ENCODE data around the gene GPR39.

DNA sequence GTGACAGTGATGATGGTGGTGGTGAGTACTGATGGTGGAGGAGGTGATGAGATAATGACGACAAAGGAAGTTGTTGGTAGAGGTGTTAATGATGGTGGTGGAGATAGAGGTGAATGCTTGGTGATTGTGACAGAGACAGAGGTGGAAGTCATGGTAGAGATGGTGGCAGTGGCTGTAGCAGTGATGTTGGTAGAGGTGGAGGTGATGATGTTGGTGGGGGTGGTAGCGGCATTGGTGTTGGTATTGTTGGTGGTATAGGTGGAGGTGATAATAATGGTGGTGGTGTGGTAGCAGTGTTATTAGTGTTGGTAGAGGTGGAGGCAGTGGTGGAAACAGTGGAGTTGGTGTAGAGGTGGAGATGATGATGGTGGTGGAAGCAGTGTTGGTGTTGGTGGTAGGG lies 217.0 kb downstream of the GPR39 start:
- TF ChIP-seq, protein P1, sequence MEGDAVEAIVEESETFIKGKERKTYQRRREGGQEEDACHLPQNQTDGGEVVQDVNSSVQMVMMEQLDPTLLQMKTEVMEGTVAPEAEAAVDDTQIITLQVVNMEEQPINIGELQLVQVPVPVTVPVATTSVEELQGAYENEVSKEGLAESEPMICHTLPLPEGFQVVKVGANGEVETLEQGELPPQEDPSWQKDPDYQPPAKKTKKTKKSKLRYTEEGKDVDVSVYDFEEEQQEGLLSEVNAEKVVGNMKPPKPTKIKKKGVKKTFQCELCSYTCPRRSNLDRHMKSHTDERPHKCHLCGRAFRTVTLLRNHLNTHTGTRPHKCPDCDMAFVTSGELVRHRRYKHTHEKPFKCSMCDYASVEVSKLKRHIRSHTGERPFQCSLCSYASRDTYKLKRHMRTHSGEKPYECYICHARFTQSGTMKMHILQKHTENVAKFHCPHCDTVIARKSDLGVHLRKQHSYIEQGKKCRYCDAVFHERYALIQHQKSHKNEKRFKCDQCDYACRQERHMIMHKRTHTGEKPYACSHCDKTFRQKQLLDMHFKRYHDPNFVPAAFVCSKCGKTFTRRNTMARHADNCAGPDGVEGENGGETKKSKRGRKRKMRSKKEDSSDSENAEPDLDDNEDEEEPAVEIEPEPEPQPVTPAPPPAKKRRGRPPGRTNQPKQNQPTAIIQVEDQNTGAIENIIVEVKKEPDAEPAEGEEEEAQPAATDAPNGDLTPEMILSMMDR (IDR thresholded peaks at IDR 0.05), result no peak
- TF ChIP-seq POLR2A (IDR thresholded peaks at IDR 0.05), result no peak

All from Peyer's patch (tissue), 4 donors.